Measurements from ENCODE around the gene RAP1B. TPM values are rescaled to one million over a fixed set of nuclear protein-coding genes. Genes with fewer than 3 reads are reported as not detected.

Gene RAP1B
- total and polyA plus RNA-seq, 2 donors (not counting 1 experiment from before 2014, with no cell fraction given), result 54.5 to 159 TPM

GRCh38 chr12:68613209-68613904, 2.7 kb downstream of the RAP1B start:
- Mint-ChIP-seq H3K9me3 (ENCODE audit: insufficient read depth) (no peaks in the 10 kb centered on the region), H3K4me1 (peaks cover 63% of the 10 kb centered on the region), H3K4me3 (peak overlapping the region; percentile 87), H3K27ac (peak overlapping the region; percentile 87), H3K27me3 (no peaks in the 10 kb centered on the region)
- POLR2A ChIA-PET, result interaction anchor here (0.6 to 1.1 kb wide), 3 partner anchors 25 to 243 kb away, joined by 3 to 8 read pairs (median 3); no protein-coding TSS in a partner anchor
- Histone ChIP-seq H3K9me3 (ENCODE audit: control extremely low read depth in 1 of 3, control insufficient read depth in 2 of 3, insufficient read depth in 1 of 3, low read length in 2 of 3) (peaks cover 0 to 2% (median 0%) of the 10 kb centered on the region in 3 donors), H3K27ac (ENCODE audit: low read length in 2 of 2) (peak overlapping the region; percentile 91 to 94), H3K4me3 (ENCODE audit: control extremely low read depth in 1 of 5, extremely low read depth in 1 of 5, insufficient read depth in 1 of 5, low read depth in 2 of 5, low read length in 4 of 5) (peak overlapping the region in 4 of 5 experiments; percentile 61 to 99 (median 93)), H3K27me3 (replicated peaks in 1 of 4; ENCODE audit: control extremely low read depth in 1 of 4, control insufficient read depth in 3 of 4, insufficient read depth in 4 of 4, low read length in 3 of 4) (no peaks in the 10 kb centered on the region), H3K9ac (ENCODE audit: low read length) (peak overlapping the region; percentile 91), H3K36me3 (replicated peaks in 1 of 2; ENCODE audit: control extremely low read depth in 1 of 2, control insufficient read depth in 1 of 2, extremely low read depth in 1 of 2, insufficient read depth in 2 of 2, low read length in 1 of 2) (peaks cover 0 to 3% of the 10 kb centered on the region in 2 experiments), H4K20me1 (ENCODE audit: control insufficient read depth, insufficient read depth, low read length, poor library complexity, severe bottlenecking) (peaks cover 65% of the 10 kb centered on the region), H3K4me1 (ENCODE audit: control insufficient read depth in 2 of 2, insufficient read depth in 2 of 2, low read length in 2 of 2) (peaks cover 53 to 59% of the 10 kb centered on the region in 2 donors), H2AFZ (ENCODE audit: insufficient read depth, low read depth, low read length, poor library complexity, severe bottlenecking) (no peak overlapping the region), H3K4me2 (replicated peaks; ENCODE audit: low read depth, low read length, poor library complexity, severe bottlenecking) (peak overlapping the region; percentile 80), H3K79me2 (ENCODE audit: control insufficient read depth, insufficient read depth, low read length) (peaks cover 71% of the 10 kb centered on the region)
- CTCF ChIA-PET, result interaction anchor here (0.6 to 1.4 kb wide), 3 partner anchors 12 to 138 kb away, joined by 3 to 4 read pairs (median 3); no protein-coding TSS in a partner anchor
- ATAC-seq (ENCODE audit: low read depth), result no peak
- 75% methylated on average over 5 of the region's 18 CpGs for WGBS (ENCODE audit: insufficient coverage)
- DNase-seq, result no peak
- TF ChIP-seq CTCF (IDR thresholded peaks at IDR 0.05) (no peak), EZH2 (IDR thresholded peaks at IDR 0.05; ENCODE audit: borderline replicate concordance, insufficient read depth, low read depth, low read length, poor library complexity, severe bottlenecking) (no peak)
- intact Hi-C loops (cut with micrococcal nuclease), result loop anchor here (1.0 to 5.0 kb wide), 3 partner anchors 9 to 624 kb away; partner anchors contain the start of gene CPSF6

Measured in B cell (primary cell).